GM19468 (cell line): ENCODE data around the gene SPAG16.

Experiments
- ATAC-seq: cut with Tn5 transposase; IDR thresholded peaks from one replicate; pipeline ENCODE4 v1.9.1; 2021; ENCODE audit warnings: mild to moderate bottlenecking, moderate library complexity, moderate number of reproducible peaks; ENCODE audit not compliant: unreplicated experiment; ENCODE audit errors: extremely low read depth

Gene SPAG16

GRCh38 chr2:213284105-213285090, at the start of gene SPAG16:
TSS of gene SPAG16 (plus strand) at chr2:213284464.
- ATAC-seq, result peak; percentile 100

DNA sequence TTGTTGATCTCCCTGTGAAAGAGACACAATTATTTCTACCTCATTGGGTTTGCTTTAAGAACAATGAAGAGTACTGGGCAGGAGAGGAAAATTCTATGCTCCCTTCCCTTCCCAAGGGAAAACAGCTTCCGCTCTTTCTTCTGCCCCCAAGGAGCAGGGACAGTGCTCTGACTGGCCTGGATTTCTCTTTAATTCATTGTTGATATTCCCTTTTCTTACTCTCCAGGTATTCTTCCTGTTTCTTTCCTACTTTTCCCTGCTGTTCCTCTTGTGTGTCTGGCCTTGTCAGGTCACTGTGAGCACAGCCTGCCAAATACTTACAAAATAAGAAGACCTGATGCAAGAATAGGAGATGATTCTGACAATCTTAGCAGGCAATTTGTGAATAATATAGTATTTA, 49.6 kb upstream of the SPAG16 start:
- ATAC-seq, result no peak

GRCh38 chr2:213235741-213236140, 48.5 kb upstream of the SPAG16 start:
- no peak for ATAC-seq

DNA sequence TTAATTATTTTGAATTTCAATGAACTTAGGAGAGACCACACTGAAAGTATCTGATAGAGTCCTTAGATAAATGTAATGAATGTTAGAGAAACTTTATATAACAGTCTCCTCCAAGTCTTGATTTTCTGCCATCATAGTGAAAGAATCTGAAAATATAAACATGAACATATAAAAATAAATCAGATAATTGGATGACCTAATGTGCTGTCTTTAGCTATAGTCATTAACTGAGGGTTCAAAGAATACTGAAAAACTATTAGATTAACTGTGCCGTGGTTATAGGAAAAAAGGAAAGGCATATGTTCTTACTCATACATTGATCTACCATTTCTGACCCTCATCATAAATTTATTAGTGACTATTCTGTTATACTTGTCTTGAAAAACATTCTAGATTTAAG, 47.0 kb upstream of the SPAG16 start:
- ATAC-seq, result no peak

DNA sequence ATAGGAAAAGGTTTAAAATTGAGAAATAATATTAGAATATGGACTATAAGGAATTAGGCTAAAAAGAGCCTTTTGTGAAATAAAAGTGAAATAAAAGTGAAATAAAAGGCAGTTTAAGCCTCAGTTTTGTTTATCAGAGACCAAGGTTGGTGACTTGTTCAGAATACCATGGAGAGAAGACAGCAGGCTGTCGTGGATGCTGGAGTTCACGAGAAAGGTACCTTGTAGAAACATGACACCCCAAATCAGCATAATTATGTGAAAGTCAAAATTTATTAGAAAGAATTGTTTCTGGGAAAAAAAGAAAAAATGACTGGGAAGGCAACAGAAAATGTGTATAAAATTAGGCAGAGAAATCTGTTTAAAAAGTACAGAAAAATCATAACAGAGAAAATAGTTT, 46.5 kb upstream of the SPAG16 start:
- ATAC-seq, result no peak

DNA sequence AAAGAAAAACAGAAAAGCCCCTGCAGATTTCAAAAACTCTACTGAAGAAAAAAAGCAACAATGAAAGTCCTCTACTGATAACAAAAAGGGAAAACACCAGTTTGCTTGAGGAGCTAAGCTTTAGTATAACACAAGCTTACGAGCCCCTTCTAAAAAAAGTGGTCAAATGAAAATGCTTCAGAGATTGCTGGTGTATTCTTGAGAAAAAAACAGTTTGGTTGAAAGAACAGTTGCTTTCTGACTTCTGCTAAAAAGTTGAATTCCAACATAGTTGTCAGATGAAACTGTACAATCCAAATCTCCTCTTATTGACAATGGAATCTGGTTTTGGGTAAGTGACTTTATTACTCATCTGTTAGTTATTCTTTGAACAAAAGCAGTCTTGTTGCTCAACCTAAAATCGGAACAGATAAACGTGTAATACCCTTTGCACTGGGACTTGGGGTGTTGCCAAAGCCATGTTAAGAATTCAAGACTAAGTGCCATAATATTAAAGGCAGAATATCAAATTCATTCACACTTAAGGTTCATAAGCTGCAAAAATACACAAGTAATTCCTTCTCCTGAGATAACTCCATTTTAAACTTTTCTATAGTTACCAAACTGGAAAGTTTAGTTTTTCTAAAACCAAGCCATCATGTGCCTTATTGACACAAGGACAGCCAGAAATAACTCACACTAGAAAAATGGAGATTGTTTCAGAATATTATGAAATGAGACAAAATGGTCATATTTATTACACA, 45.3 kb upstream of the SPAG16 start:
- peak; percentile 27 for ATAC-seq

DNA sequence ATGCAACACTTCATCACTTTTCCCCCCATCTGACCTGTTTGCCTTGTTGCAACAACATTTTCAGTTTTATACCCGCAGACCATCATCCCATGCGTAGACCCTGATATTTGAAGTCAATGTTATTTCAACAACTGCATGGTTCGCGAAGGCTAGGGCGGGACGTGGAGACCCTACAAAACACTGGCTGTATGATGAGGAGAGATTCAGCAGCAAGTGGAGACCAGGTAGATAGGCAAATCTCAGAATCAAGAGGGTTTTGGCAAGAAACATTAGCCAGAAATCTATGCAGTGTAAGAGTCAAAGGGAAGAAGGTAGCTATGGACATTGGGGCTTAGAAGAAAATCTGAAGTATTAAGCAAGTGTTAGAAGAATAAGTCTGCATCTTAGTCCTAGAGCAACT, 42.4 kb upstream of the SPAG16 start:
- ATAC-seq, result no peak

GRCh38 chr2:213242653-213243052, 41.6 kb upstream of the SPAG16 start:
- no peak for ATAC-seq

DNA sequence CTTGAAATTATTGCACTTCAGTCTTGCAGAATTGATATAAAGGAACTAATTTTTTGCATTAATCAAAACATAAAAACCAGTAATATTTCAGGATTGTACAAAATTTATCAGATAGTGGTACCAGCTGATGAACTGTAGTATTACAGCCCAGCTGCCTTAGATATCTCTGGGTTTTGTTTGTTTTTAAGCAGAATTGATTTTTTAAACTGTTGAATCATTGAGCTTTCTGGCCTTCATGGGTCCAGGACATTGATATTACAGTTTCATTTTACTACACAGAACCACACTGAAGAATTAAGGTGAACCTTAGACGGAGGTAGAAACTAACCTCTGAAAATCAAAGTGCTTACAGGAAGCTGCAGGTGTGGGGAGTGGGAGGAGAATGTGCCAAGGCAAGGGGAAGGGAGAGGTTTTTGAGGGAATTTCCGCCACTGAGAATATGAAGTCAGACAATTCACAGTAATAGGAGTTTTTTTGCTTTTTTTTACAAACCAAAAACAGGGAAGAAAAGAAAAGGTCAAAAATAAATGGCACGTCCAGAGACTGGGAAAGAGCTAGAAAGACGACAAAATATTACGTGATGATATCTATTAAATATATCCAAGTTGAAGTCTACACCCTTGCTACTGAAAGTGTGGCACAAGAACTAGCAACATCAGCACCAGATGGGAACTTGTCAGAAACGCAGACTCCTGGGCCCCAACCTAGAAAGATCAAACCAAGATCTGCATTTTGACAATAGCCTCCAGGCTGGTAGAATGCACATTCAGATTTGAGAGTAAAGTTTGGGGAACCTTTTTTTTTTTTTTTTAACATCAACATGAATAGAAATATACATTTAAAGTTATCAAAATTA, 40.8 kb upstream of the SPAG16 start:
- no peak for ATAC-seq

DNA sequence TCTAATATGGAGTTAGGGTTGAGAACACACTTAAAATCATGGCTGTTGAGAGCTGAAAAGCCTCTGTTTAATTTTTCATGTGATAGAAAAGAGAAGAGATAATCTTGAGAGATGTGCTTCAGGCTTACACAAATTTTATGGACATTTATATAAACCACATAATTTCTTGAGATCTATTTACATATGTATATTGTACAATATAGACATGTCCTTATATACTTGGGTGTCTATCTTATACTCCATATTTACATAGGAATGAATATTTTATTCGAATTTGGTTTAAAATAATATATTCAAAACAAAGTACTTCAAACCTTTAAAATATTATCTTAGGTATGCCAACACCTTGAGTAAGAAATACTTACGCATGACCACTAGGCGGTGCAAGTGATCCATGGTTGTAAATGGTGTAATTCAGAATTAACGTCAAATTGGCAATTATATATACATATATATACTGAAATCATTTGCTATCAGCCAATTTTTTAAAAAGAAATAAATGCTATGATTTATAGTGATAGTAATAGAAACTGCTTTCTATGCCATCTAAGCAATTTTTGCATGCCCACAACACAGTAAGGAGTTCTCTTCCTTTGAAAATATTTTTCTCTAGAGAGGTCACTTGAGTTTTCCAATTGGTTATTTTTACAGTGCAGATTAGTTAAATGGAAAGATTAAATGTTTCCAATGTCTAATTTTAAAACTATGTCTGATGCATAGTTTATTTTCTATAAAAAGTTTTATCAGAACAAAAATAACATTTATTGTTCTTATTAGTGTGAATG, 37.6 kb upstream of the SPAG16 start:
- no peak for ATAC-seq

DNA sequence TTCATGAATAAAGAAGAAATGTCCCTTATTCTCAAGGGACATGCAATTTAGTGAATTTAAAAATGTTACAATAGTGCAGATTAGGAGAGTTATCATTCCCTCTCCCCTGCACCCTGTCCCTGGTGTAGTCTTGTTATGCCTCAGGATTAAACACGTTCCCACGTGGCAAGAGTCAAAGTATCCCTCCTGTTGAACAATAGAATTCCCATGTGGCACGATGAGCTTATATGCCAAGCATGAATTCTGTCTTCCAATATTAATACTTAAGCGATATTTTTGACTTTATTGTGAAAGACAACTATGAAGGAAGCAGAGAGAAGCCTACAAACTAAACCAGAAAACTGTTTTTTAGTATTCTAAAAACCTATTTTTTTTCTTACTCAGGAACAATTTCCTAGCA, 36.7 kb upstream of the SPAG16 start:
- no peak for ATAC-seq

- no peak for ATAC-seq
These were observed 35.6 kb upstream of the SPAG16 start for GRCh38 chr2:213248637-213249036.

GRCh38 chr2:213249502-213249901, 34.8 kb upstream of the SPAG16 start:
- no peak for ATAC-seq

DNA sequence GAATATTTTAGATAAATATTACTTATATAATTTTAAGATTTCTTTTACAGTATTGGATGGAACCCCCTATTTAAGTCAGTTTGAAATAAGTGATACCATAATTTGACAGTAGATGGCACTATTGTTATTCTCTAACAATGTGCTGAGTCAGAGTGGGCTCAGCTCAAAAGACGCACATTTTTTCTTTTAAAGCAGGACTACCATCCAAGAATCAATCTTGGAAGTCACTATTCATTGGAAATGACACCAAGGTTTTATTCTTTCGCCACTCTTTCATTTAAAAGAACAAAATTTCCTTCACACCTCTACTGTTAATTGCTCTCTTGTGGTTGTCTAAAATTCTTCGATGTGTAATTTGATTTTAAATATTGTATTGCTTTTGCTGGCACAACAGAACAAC, 32.6 kb upstream of the SPAG16 start:
- peak; percentile 77 for ATAC-seq

DNA sequence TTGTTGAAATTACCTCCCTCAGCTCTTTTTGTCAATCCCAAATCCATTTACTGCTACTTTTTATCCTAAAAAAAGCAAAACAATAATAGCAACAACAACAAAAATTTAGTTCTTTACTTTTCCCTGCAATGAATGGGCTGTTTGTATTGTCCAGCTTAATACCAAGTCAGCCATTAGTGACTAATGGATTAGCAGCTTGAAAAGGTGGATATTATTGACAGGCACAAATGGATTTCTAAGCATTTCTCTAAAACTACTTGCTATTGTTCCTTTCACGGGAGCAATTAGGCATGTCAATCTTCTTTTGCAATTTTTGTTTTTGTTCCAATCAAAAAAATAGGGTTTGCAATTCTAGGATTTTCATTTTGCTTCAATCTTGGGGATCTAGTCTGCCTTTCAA, 32.1 kb upstream of the SPAG16 start:
- ATAC-seq, result no peak

DNA sequence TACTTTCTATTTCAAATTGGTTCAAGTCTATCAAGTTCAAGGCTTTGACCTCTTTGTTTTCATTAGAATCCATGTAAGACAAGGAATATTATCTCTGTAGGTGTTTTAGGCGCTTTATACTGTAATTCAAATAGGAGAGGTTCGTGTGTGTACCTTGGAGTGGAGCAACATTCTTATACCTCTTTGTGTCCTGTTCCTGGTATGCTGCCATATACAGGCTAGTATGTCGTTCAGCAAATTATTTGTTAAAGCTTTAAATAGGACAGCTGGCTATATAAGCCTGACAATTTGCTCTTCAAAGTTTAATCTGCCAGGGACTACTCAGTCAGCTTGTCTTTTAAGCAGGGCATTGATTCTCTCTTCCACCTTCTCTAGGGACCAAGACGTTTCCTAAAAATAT, 31.1 kb upstream of the SPAG16 start:
- no peak for ATAC-seq

DNA sequence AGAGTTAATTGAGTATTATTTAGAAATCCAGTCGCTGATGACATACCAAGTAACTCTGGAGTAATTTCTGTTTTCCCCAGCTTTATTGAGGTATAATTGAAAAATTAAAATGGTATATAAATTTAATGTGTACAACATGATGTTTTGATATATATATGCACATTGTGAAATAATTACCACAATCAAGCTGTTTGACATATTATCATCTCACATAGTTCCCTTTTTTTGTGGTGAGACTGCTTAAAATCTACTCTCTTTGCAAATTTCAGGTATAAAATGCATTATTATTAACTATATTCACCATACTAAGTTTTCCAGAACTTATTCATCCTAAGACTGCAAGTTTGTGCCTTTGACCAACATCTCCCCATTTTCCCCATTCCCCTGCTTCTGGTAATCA, 25.0 kb upstream of the SPAG16 start:
- ATAC-seq, result no peak

GRCh38 chr2:213261237-213261636, 23.0 kb upstream of the SPAG16 start:
- ATAC-seq, result no peak

DNA sequence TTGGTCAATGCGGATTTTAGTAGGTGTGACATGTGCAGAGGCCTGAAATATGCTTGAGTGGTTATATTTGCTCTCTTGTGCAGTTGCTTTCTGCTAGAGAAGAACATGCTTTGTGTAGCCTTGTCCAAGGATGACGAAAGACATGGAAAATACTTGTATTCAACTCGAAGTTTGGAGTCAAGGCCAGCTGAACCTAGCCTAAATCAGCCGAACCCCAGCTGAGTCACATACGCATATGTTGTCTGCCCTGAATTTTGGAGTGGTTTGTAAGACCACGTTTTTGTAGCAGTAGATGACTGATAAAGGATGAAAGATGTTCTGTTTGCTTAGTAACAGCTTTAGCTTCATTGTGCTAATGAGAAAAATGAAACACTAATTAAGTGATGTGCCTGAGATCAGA, 22.5 kb upstream of the SPAG16 start:
- no peak for ATAC-seq

DNA sequence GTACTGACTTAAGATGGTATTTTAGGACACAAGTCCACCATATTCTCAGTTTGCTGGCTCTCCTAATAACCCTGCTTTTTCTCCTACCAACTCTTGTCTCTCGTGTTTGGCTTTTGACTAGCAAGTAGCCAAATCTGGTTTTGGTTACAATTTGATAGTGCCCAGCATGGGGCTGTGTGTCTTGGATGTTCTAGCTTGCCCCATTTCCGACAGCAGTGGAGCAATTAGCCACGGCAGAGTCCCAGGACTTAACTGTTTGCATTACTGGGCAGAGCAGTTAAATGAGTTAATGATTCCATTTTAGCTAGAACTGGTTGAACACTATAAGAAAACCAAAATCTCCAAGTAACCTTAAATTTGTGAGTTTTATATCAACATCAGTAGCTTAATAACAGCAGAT, 18.6 kb upstream of the SPAG16 start:
- ATAC-seq, result no peak
